Liver (tissue), 3 donors: ENCODE measurements around the gene CCDC141.

Experiments used
- EGR1 ChIP-seq, 2 donors: IDR thresholded peaks; 2 replicates each; pipeline ENCODE4 v1.6.1; 2016 to 2018; ENCODE audit warnings: antibody characterized with exemption in 2 of 2, low read depth in 2 of 2
- RAD21 ChIP-seq, 2 donors: IDR thresholded peaks; 2 replicates each; pipeline ENCODE4 v1.6.1; 2016; ENCODE audit warnings: antibody characterized with exemption in 2 of 2, mild to moderate bottlenecking in 2 of 2
- RXRA ChIP-seq, 2 donors: IDR thresholded peaks; 2 replicates each; pipeline ENCODE4 v1.6.1; 2017 to 2018; ENCODE audit warnings: antibody characterized with exemption in 2 of 2, mild to moderate bottlenecking in 1 of 2
- YY1 ChIP-seq: IDR thresholded peaks from 2 replicates; pipeline ENCODE4 v1.6.1; 2016; ENCODE audit warnings: antibody characterized with exemption, mild to moderate bottlenecking
- TF ChIP-seq, protein P1 (sequence below): fragments of 150-350 bp; IDR thresholded peaks from 2 replicates; pipeline ENCODE4 v1.5.1; 2017; ENCODE audit warnings: improper control_type of control experiment, low read depth, low read length; ENCODE audit not compliant: missing input control
- donor health status: healthy.
- donor health status: healthy.

DNA sequence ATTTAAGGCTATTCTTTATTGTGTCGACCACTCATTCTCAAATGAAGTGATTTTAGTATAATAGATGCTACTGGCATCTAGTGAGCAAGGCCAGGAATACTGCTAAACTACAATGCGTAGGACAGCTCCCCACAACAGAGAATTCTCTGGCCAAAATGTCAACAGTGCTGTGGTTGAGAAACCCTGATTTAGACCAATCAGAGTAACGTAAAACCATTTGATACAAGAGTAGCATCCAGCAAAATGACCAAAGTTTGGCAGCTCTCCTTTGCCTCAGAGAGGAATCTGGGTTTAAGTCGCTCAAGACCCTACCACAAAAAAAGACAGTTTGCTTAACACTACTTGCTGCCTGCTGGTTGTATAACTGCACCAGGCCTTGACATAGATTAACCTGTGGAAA lies 205.7 kb downstream of the CCDC141 start:
- TF ChIP-seq, protein P1, sequence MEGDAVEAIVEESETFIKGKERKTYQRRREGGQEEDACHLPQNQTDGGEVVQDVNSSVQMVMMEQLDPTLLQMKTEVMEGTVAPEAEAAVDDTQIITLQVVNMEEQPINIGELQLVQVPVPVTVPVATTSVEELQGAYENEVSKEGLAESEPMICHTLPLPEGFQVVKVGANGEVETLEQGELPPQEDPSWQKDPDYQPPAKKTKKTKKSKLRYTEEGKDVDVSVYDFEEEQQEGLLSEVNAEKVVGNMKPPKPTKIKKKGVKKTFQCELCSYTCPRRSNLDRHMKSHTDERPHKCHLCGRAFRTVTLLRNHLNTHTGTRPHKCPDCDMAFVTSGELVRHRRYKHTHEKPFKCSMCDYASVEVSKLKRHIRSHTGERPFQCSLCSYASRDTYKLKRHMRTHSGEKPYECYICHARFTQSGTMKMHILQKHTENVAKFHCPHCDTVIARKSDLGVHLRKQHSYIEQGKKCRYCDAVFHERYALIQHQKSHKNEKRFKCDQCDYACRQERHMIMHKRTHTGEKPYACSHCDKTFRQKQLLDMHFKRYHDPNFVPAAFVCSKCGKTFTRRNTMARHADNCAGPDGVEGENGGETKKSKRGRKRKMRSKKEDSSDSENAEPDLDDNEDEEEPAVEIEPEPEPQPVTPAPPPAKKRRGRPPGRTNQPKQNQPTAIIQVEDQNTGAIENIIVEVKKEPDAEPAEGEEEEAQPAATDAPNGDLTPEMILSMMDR: no peak
- TF ChIP-seq RAD21 (IDR thresholded peaks at IDR 0.05): no peak
- no peak for TF ChIP-seq YY1
- no peak for TF ChIP-seq EGR1 (IDR thresholded peaks at IDR 0.05; ENCODE audit: low read depth in 2 of 2)
- TF ChIP-seq RXRA (IDR thresholded peaks at IDR 0.05): no peak
